K562 (cell line): ENCODE data around the gene GDAP2. TPM values are rescaled to one million over a fixed set of nuclear protein-coding genes. Genes with fewer than 3 reads are reported as not detected.

Experiments used
- ATF6 ChIP-seq: sonication (generic); formaldehyde crosslinking; IDR thresholded peaks from 2 replicates; pipeline ENCODE4 v1.4.0; 2020; ENCODE audit warnings: mild to moderate bottlenecking, missing genetic modification reagents
- BCOR ChIP-seq: fragments of 450-650 bp; IDR thresholded peaks from 2 replicates; pipeline ENCODE4 v1.6.1; 2016
- BDP1 ChIP-seq: IDR thresholded peaks from 3 replicates; pipeline ENCODE4 v1.6.1; 2011; ENCODE audit not compliant: insufficient read length, insufficient read depth
- CBX2 ChIP-seq: fragments of 200-600 bp; sonication (generic); IDR thresholded peaks from one replicate; pipeline ENCODE4 v1.6.1; 2012; ENCODE audit warnings: mild to moderate bottlenecking, low read length, inconsistent platforms; ENCODE audit not compliant: insufficient read depth, poor library complexity, severe bottlenecking
- CHD1 ChIP-seq: fragments of 200-600 bp; sonication (generic); IDR thresholded peaks from one replicate; pipeline ENCODE4 v1.6.1; 2012; ENCODE audit warnings: mild to moderate bottlenecking, moderate library complexity, low read length, inconsistent platforms
- ELF2 ChIP-seq: fragments of 250-450 bp; sonication (Bioruptor Pico); IDR thresholded peaks from 2 replicates; pipeline ENCODE4 v1.5.0; 2021; ENCODE audit warnings: mild to moderate bottlenecking
- ELF4 ChIP-seq: fragments of 450-650 bp; formaldehyde crosslinking; IDR thresholded peaks from 2 replicates; pipeline ENCODE4 v1.4.0; 2022; ENCODE audit warnings: missing genetic modification characterization
- EP400 ChIP-seq: fragments of 450-650 bp; IDR thresholded peaks from 2 replicates; pipeline ENCODE4 v1.6.1; 2017; ENCODE audit warnings: antibody characterized with exemption, mild to moderate bottlenecking, moderate library complexity
- EZH2 ChIP-seq: IDR thresholded peaks from 2 replicates; pipeline ENCODE4 v1.6.1; 2012; ENCODE audit warnings: low read depth, mild to moderate bottlenecking, inconsistent platforms, low read length, borderline replicate concordance
- FUS ChIP-seq: fragments of 200-400 bp; formaldehyde crosslinking; optimal IDR thresholded peaks from 2 replicates; pipeline ENCODE3; 2017; ENCODE audit warnings: low read depth, low read length
- GTF2A2 ChIP-seq: IDR thresholded peaks from 2 replicates; pipeline ENCODE4 v1.6.1; 2016; ENCODE audit warnings: mild to moderate bottlenecking, missing genetic modification characterization, missing compliant biosample characterization
- KLF1 ChIP-seq: fragments of 450-650 bp; IDR thresholded peaks from 2 replicates; pipeline ENCODE4 v1.6.1; 2016; ENCODE audit warnings: missing genetic modification characterization, missing compliant biosample characterization
- NFE2L1 ChIP-seq: fragments of 450-650 bp; IDR thresholded peaks from 2 replicates; pipeline ENCODE4 v1.6.1; 2016; ENCODE audit warnings: missing genetic modification characterization, low read depth, mild to moderate bottlenecking, missing compliant biosample characterization, moderate library complexity, borderline replicate concordance
- PHB2 ChIP-seq: fragments of 450-650 bp; IDR thresholded peaks from 2 replicates; pipeline ENCODE4 v1.6.1; 2017; ENCODE audit warnings: low read depth
- PREB ChIP-seq: sonication (generic); formaldehyde crosslinking; IDR thresholded peaks from 2 replicates; pipeline ENCODE4 v1.8.1; 2023; ENCODE audit warnings: mild to moderate bottlenecking, missing genetic modification reagents
- STAT5A ChIP-seq: IDR thresholded peaks from 2 replicates; pipeline ENCODE4 v1.6.1; 2012; ENCODE audit warnings: low read length, inconsistent platforms, borderline replicate concordance
- TAF9B ChIP-seq: fragments of 450-650 bp; IDR thresholded peaks from 2 replicates; pipeline ENCODE4 v1.6.1; 2018; ENCODE audit warnings: mild to moderate bottlenecking; ENCODE audit not compliant: partially characterized antibody
- THAP7 ChIP-seq: fragments of 250-450 bp; sonication (Bioruptor Pico); IDR thresholded peaks from 2 replicates; pipeline ENCODE4 v1.5.0; 2021
- U2AF2 ChIP-seq: fragments of 200-400 bp; formaldehyde crosslinking; optimal IDR thresholded peaks from 2 replicates; pipeline ENCODE3; 2017; ENCODE audit warnings: low read depth, mild to moderate bottlenecking, low read length
- ZBED1 ChIP-seq: IDR thresholded peaks from 2 replicates; pipeline ENCODE4 v1.6.1; 2014
- ZFP36 ChIP-seq: fragments of 150-350 bp; IDR thresholded peaks from 2 replicates; pipeline ENCODE4 v1.6.1; 2018; ENCODE audit warnings: low read length, low read depth; ENCODE audit not compliant: partially characterized antibody
- ZNF3 ChIP-seq: fragments of 250-450 bp; sonication (Bioruptor Pico); IDR thresholded peaks from 2 replicates; pipeline ENCODE4 v1.5.0; 2021; ENCODE audit warnings: mild to moderate bottlenecking, moderate library complexity
- ZNF584 ChIP-seq: fragments of 200-800 bp; sonication (Bioruptor generic); IDR thresholded peaks from 2 replicates; pipeline ENCODE4 v1.6.1; 2016; ENCODE audit warnings: low read depth, mild to moderate bottlenecking, missing genetic modification characterization, missing compliant biosample characterization
- ZNF785 ChIP-seq: fragments of 250-450 bp; sonication (Bioruptor Pico); IDR thresholded peaks from 2 replicates; pipeline ENCODE4 v1.4.0; 2020; ENCODE audit warnings: mild to moderate bottlenecking
- polyA plus RNA-seq, 8 experiments: library from polyadenylated mRNA; depleted of rRNA in 4 of 8; stranded (reverse) in 5 of 8; unstranded in 3 of 8; fragments of >200 nt; fragmentation: Nextera tagmentation in 2 of 8; fragmentation: Illumina TruSeq in 1 of 8; extraction: Ambion mirVana in 2 of 8; extraction: Trizol in 1 of 8; gene quantifications; 2 replicates each; pipeline versions ENCODE4 v1.2.1 to v1.2.3, GENCODE V29; 2011 to 2014; ENCODE audit warnings: inconsistent platforms in 1 of 8, missing spikeins in 1 of 8
- total RNA-seq, 7 experiments: library from RNA; depleted of rRNA in 6 of 7; stranded (reverse); fragments of >200 nt in 6 of 7; fragmentation: Illumina TruSeq in 2 of 7; extraction: Trizol in 2 of 7; gene quantifications; 2 replicates each; pipeline versions ENCODE4 v1.2.1 to v1.2.3, GENCODE V29; 2011 to 2021; ENCODE audit warnings: low replicate concordance in 1 of 7

GDAP2 gene
- total and polyA plus RNA-seq, 9 of the 15 experiments (the other 6 are each of a cell fraction or from before 2014, with no cell fraction given): 4.1 to 23.1 (median 13.2) TPM

GRCh38 chr1:117929343-117930172, at the start of gene GDAP2, which contains the start of gene WDR3 (continued):
- TF ChIP-seq U2AF2 (no peak), BDP1 (no peak), EP400 (peak; percentile 97), KLF1 (tag) (no peak), NFE2L1 (no peak), PHB2 (no peak), ZNF3 (CRISPR knock-in tag) (no peak), ELF4 (CRISPR knock-in tag) (peak; percentile 47; the same call in 1 of the 2 replicates), STAT5A (no peak), ZBED1 (no peak), FUS (no peak), TAF9B (peak; percentile 50), ZNF584 (CRISPR knock-in tag) (no peak), GTF2A2 (tag) (no peak), CHD1 (no peak), ELF2 (CRISPR knock-in tag) (peak; percentile 93), EZH2 (no peak), ZFP36 (no peak), BCOR (no peak), ZNF785 (CRISPR knock-in tag) (no peak), THAP7 (CRISPR knock-in tag) (no peak), PREB (CRISPR knock-in tag) (no peak), ATF6 (CRISPR knock-in tag) (peak; percentile 65; the same call in 1 of the 2 replicates), CBX2 (no peak)
